H1 (cell line): Measurements from ENCODE around the gene ABLIM1.

Experiments
- BACH1 ChIP-seq: IDR thresholded peaks from 2 replicates; pipeline ENCODE4 v1.6.1; 2012; ENCODE audit warnings: low read length, improper control_type of control experiment
- CEBPB ChIP-seq: IDR thresholded peaks from 2 replicates; pipeline ENCODE4 v1.6.1; 2012; ENCODE audit warnings: low read depth, low read length
- EP300 ChIP-seq, 2 experiments: IDR thresholded peaks; 1 replicate in 1 of 2; 2 replicates in 1 of 2; pipeline ENCODE4 v1.6.1; 2011 to 2012; ENCODE audit warnings: low read depth in 2 of 2, low read length in 2 of 2, mild to moderate bottlenecking in 2 of 2, borderline replicate concordance in 1 of 2, inconsistent platforms in 1 of 2, moderate library complexity in 1 of 2
- EZH2 ChIP-seq: fragments of 200-600 bp; sonication (generic); IDR thresholded peaks from 2 replicates; pipeline ENCODE4 v1.7.1; 2012; ENCODE audit warnings: low read depth, mild to moderate bottlenecking, moderate library complexity, low read length, inconsistent platforms; ENCODE audit not compliant: severe bottlenecking
- FOSL1 ChIP-seq: IDR thresholded peaks from 2 replicates; pipeline ENCODE4 v1.6.1; 2011; ENCODE audit warnings: mild to moderate bottlenecking, low read depth, low read length, moderate library complexity; ENCODE audit not compliant: insufficient read depth
- KDM1A ChIP-seq: fragments of 200-600, 300-600 bp; sonication (generic); IDR thresholded peaks from 2 replicates; pipeline ENCODE4 v1.7.1; 2016; ENCODE audit warnings: mild to moderate bottlenecking, low read length, borderline replicate concordance
- POLR2A ChIP-seq, 2 experiments: IDR thresholded peaks; 1 replicate in 1 of 2; 2 replicates in 1 of 2; pipeline ENCODE4 v1.6.1; 2011; ENCODE audit warnings: low read depth in 2 of 2, low read length in 2 of 2, mild to moderate bottlenecking in 2 of 2; ENCODE audit errors: control extremely low read depth in 1 of 2
- POLR2AphosphoS5 ChIP-seq: IDR thresholded peaks from 2 replicates; pipeline ENCODE4 v1.6.1; 2011; ENCODE audit warnings: low read depth, low read length
- POU5F1 ChIP-seq: IDR thresholded peaks from 2 replicates; pipeline ENCODE4 v1.6.1; 2011; ENCODE audit warnings: low read depth, mild to moderate bottlenecking, low read length, moderate library complexity
- RFX5 ChIP-seq: IDR thresholded peaks from 2 replicates; pipeline ENCODE4 v1.6.1; 2011; ENCODE audit warnings: low read depth, low read length, improper control_type of control experiment, borderline replicate concordance
- RXRA ChIP-seq: IDR thresholded peaks from 2 replicates; pipeline ENCODE4 v1.6.1; 2011; ENCODE audit warnings: low read depth, mild to moderate bottlenecking, low read length, moderate library complexity; ENCODE audit not compliant: insufficient read depth
- TCF12 ChIP-seq: IDR thresholded peaks from 2 replicates; pipeline ENCODE4 v1.6.1; 2011; ENCODE audit warnings: low read depth, mild to moderate bottlenecking, low read length
- TF ChIP-seq, protein P1 (sequence below), 3 experiments: IDR thresholded peaks; 1 replicate in 2 of 3; 2 replicates in 1 of 3; pipeline versions ENCODE4 v1.5.1 to v1.6.1; 2011; ENCODE audit warnings: low read length in 3 of 3, mild to moderate bottlenecking in 3 of 3, inconsistent platforms in 2 of 3, low read depth in 1 of 3, moderate library complexity in 1 of 3; ENCODE audit not compliant: insufficient read depth in 1 of 3; ENCODE audit errors: control extremely low read depth in 1 of 3

GRCh38 chr10:114648368-114648767 lies 9.7 kb downstream of the ABLIM1 start:
- TF ChIP-seq, protein P1, sequence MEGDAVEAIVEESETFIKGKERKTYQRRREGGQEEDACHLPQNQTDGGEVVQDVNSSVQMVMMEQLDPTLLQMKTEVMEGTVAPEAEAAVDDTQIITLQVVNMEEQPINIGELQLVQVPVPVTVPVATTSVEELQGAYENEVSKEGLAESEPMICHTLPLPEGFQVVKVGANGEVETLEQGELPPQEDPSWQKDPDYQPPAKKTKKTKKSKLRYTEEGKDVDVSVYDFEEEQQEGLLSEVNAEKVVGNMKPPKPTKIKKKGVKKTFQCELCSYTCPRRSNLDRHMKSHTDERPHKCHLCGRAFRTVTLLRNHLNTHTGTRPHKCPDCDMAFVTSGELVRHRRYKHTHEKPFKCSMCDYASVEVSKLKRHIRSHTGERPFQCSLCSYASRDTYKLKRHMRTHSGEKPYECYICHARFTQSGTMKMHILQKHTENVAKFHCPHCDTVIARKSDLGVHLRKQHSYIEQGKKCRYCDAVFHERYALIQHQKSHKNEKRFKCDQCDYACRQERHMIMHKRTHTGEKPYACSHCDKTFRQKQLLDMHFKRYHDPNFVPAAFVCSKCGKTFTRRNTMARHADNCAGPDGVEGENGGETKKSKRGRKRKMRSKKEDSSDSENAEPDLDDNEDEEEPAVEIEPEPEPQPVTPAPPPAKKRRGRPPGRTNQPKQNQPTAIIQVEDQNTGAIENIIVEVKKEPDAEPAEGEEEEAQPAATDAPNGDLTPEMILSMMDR (IDR thresholded peaks at IDR 0.05; ENCODE audit: control extremely low read depth in 1 of 3, insufficient read depth in 1 of 3, low read depth in 1 of 3, low read length in 3 of 3), result no peak
- TF ChIP-seq POLR2AphosphoS5 (no peak), EZH2 (no peak), EP300 (IDR thresholded peaks at IDR 0.05; ENCODE audit: borderline replicate concordance in 1 of 2, low read depth in 2 of 2, low read length in 2 of 2) (no peak), RFX5 (no peak), TCF12 (no peak), KDM1A (no peak), POLR2A (IDR thresholded peaks at IDR 0.05; ENCODE audit: control extremely low read depth in 1 of 2, low read depth in 2 of 2, low read length in 2 of 2) (no peak), POU5F1 (no peak), CEBPB (no peak), BACH1 (no peak), RXRA (no peak), FOSL1 (no peak)
